Superior temporal gyrus (tissue), 1 donor: ENCODE results near the gene TLCD3A.
"Not testable (repeated sequence)": the region's sequence is repeated elsewhere in the genome, so short reads cannot be mapped to it uniquely, and the experiment has no call there.

Experiments used
- DNase-seq: peaks from one replicate; pipeline ENCODE4 v3.0.0-alpha.2; 2016; ENCODE audit errors: extremely low spot score

The TLCD3A gene

DNA sequence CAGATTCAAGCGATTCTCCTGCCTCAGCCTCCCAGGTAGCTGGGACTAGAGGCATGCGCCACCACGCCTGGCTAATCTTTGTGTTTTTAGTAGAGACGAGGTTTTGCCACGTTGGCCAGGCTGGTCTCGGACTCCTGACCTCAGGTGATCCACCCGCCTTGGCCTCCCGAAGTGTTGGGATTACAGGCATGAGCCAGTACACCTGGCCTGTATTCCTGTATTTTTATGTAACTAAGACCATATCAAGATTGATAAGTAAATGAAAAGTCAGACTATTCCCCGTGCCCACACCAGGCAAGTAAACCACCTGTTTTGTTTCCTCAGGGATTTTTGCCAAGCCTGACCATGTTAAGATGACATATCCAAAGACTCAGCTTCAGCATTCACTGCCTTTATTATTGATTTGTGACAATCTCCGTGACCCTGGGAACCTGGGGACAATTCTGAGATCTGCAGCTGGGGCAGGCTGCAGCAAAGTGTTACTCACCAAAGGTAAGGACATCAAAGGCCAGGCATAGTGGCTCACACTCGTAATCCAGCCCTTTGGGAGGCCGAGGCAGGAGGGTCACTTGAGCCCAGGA, 55.3 kb downstream of the TLCD3A start:
- DNase-seq, result no peak

DNA sequence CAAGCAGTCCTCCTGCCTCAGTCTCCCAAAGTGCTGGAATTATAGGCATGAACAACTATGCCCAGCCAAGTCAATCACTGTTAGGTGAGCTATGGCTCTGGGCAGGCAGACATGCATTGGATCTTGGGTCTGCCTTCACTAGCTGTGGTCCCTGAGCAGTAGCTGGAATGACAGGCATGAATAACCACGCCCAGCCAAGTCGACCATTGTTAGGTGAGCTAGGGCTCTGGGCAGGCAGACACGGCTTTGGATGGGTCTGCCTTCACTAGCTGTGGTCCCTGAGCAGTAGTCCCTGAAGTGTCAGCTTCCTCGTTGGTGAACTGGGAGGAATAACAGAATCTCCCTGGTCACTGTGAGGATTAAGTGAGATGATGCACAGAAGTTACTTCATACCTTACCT, 56.2 kb downstream of the TLCD3A start:
- no peak for DNase-seq

DNA sequence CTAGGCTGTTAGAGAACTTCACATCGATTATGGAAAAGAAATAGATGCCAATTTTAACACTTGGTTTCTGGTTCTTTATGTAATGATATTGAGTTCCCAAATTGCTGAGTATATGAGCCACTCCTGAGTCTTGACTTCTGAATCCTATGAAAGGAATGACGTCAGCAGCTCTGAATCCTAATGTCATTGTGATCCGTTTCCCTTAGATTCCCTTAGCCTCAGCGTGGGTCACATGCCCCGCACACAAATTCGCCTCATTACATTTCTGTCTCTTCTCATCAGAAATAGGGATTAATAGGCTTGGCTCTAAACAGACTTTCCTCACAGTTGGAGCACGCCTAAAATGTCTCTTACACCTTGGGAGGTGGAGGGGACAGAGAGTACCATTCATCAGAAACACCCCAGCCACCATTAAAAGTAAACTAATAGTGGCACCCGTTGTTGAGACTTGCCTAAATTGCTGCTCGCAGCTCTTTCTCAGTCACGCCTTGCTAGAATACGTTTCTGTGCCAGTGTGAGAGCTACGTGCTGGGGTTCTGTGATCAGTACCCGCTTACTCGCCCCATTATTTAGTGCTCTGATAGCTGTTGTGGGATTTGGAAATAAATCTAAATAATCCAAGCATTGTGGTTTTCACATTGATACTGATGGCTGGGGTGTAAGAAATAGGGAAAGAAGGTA, 56.9 kb downstream of the TLCD3A start:
- DNase-seq, result no peak

DNA sequence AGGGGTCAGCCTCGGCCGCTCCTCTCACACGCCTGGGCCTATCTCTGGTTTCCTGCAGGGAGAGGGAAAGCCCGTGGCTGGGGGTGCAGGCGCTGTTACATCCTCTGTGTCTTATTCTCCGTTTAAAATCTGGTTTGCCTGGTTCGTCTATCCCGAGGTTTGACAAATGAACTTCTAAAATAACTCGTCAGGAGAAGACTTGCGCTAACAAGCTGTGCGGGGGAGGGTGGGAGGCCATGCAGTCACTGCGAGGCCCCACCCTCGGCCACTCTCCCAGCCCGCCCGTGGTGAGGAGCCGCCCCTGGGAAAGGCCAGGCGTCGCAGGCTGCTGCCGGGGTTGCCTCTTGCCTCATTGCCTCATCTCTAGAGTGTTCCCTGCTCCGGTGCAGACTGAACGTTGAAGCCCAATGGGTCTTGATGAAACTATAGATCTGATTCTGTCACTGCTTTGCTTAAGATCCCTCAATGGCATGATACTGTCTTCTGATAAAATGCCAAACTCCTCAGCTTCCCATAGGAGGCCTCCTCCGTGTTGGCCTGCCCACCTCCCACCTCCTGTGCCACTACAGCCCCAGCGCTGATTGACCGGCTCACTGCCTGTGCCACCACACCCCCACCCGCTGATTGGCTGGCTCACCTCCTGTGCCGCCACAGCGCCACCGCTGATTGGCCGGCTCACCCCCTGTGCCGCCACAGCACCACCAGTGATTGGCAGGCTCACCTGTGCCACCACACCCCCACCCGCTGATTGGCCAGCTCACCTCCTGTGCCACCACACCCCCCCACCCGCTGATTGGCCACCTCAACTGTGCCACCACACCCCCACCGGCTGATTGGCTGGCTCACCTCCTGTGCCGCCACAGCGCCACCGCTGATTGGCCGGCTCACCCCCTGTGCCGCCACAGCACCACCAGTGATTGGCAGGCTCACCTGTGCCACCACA, 57.8 kb downstream of the TLCD3A start:
- not testable (repeated sequence) for DNase-seq

DNA sequence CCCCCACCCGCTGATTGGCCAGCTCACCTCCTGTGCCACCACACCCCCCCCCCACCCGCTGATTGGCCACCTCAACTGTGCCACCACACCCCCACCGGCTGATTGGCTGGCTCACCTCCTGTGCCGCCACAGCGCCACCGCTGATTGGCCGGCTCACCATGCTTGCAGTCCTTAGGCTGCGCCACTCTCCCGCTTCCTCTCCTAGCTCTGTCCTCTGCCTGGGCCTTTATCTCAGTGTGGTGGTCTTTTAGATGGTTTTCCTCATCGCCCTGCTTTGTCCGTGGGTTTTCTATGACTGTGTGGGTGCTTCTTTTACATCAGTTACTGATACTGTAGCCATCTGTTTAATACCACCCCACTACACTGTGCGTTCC, 58.5 kb downstream of the TLCD3A start:
- DNase-seq, result not testable (repeated sequence)

DNA sequence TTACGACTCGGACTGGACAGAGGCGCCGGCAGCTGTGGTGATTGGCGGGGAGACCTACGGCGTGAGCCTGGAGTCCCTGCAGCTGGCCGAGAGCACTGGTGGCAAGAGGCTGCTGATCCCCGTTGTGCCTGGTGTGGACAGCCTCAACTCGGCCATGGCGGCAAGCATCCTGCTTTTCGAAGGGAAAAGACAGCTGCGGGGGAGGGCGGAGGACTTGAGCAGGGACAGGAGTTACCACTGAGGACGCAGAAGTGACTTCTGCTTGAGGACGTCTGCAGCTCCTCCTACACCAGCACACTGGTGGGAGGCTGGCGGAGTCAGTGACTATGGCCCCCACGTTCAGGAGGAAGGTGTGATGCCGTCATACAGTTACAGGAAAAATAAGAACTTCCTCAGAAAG, 59.4 kb downstream of the TLCD3A start:
- no peak for DNase-seq

DNA sequence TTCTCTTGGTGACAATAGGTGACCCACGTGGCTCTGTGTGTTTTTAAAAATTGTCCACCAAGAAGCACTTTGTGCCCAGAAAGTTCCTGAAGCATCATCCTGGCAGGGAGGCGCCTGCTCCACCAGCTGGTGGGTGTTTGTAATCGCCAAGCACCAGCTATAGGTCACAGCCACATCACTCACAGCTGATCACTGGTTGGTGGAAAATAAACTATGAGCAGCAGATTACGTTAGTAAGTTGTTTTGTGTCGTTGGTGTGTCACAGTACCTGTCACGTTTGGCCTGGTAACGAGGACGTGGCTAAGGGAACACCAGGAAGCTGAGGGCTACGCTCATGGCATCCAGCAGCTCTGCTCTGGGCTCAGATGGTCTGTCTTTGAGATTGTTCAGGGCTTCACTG, 59.9 kb downstream of the TLCD3A start:
- DNase-seq, result no peak
